ENCODE measurements around the gene CASTOR2. TPM values are rescaled to one million over a fixed set of nuclear protein-coding genes. Genes with fewer than 3 reads are reported as not detected.

CASTOR2 gene
- total RNA-seq, 2 donors from 2014 or later, result 65.0 to 67.8 TPM

GRCh38 chr7:75050501-75050900 is 86.0 kb downstream of the CASTOR2 start:
- no peak for TF ChIP-seq CTCF (IDR thresholded peaks at IDR 0.05)
- H3K27ac ChIP-seq, result no peak overlapping the region

GRCh38 chr7:75054744-75055143 is 90.2 kb downstream of the CASTOR2 start:
- Histone ChIP-seq H3K4me1 (peaks cover 0 to 35% of the 10 kb centered on the region in 2 donors), H3K27me3 (no peaks in the 10 kb centered on the region), H3K4me3 (no peak overlapping the region), H3K9me3 (no peaks in the 10 kb centered on the region), H3K27ac (peak overlapping the region; percentile 75 to 83), H3K36me3 (peaks cover 58% of the 10 kb centered on the region)
- TF ChIP-seq CTCF (IDR thresholded peaks at IDR 0.05), result no peak
- peak; percentile 79 for DNase-seq (ENCODE audit: low spot score)

More at GRCh38 chr7:75050501-75050900, 86.0 kb downstream of the CASTOR2 start:
- no peak overlapping the region for H3K4me3 ChIP-seq
- peaks cover 36% of the 10 kb centered on the region for H3K36me3 ChIP-seq
- H3K27me3 ChIP-seq, result no peaks in the 10 kb centered on the region
- H3K9me3 ChIP-seq, result no peaks in the 10 kb centered on the region
- DNase-seq (ENCODE audit: low spot score), result no peak
- peaks cover 0 to 25% of the 10 kb centered on the region in 2 donors for H3K4me1 ChIP-seq

- no peak overlapping the region for H3K4me3 ChIP-seq
- no peak for DNase-seq (ENCODE audit: low spot score)
- no peaks in the 10 kb centered on the region for H3K27me3 ChIP-seq
- TF ChIP-seq CTCF (IDR thresholded peaks at IDR 0.05), result no peak
- no peaks in the 10 kb centered on the region for H3K9me3 ChIP-seq
- peak overlapping the region; percentile 75 to 83 for H3K27ac ChIP-seq
- peaks cover 62% of the 10 kb centered on the region for H3K36me3 ChIP-seq
- peaks cover 0 to 35% of the 10 kb centered on the region in 2 donors for H3K4me1 ChIP-seq
These were observed 90.7 kb downstream of the CASTOR2 start for GRCh38 chr7:75055155-75055554.

- no peaks in the 10 kb centered on the region for H3K9me3 ChIP-seq
- peaks cover 0 to 35% of the 10 kb centered on the region in 2 donors for H3K4me1 ChIP-seq
- peaks cover 67% of the 10 kb centered on the region for H3K36me3 ChIP-seq
- DNase-seq (ENCODE audit: low spot score), result peak; percentile 68
- no peak overlapping the region for H3K4me3 ChIP-seq
- no peaks in the 10 kb centered on the region for H3K27me3 ChIP-seq
- no peak for TF ChIP-seq CTCF (IDR thresholded peaks at IDR 0.05)
- H3K27ac ChIP-seq, result peak overlapping the region; percentile 75 to 83
These were observed 91.6 kb downstream of the CASTOR2 start for GRCh38 chr7:75055830-75056772.

- no peak overlapping the region for H3K27ac ChIP-seq
These were observed 93.9 kb downstream of the CASTOR2 start for GRCh38 chr7:75058406-75058805.

More at GRCh38 chr7:75058406-75058805, 93.9 kb downstream of the CASTOR2 start:
- no peak overlapping the region for H3K4me3 ChIP-seq
- peaks cover 0 to 35% of the 10 kb centered on the region in 2 donors for H3K4me1 ChIP-seq
- no peak for TF ChIP-seq CTCF (IDR thresholded peaks at IDR 0.05)
- no peaks in the 10 kb centered on the region for H3K27me3 ChIP-seq
- DNase-seq (ENCODE audit: low spot score), result no peak
- peaks cover 70% of the 10 kb centered on the region for H3K36me3 ChIP-seq
- no peaks in the 10 kb centered on the region for H3K9me3 ChIP-seq
